Measurements from ENCODE around the gene RFTN1. TPM values are rescaled to one million over a fixed set of nuclear protein-coding genes. Genes with fewer than 3 reads are reported as not detected.

The RFTN1 gene
- total and polyA plus RNA-seq, 2 donors (not counting 3 experiments of a cell fraction or from before 2014, with no cell fraction given), result 40.3 to 43.3 TPM

DNA sequence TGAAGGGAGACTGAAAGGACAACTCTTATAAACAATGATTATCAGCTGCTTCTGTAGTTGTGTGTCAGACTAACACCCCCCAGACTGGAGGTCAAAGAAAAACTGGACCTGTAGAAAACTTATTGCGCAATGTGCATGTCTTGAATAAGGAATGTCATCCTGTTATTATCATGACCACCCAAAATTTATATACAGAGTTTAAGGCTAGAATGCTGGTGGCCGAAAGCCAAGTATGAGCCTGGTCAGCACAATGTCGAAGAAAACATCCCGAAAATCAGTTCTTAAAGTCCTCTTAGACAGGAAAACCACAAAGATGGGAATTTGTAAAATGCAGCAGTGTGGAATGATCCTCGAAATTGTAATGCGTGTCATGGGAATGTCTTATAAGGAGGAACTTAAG lies 29.3 kb downstream of the RFTN1 start:
- Histone ChIP-seq H2AFZ (ENCODE audit: low read depth, low read length) (no peak overlapping the region), H3K36me3 (ENCODE audit: control insufficient read depth in 2 of 2, extremely low read depth in 1 of 2, insufficient read depth in 2 of 2, low read length in 2 of 2) (peaks cover 0 to 3% of the 10 kb centered on the region in 2 experiments), H3K4me2 (ENCODE audit: insufficient read depth, low read length) (peak overlapping the region; percentile 47), H3K9me1 (replicated peaks; ENCODE audit: control insufficient read depth, extremely low read depth, insufficient read depth, low read length) (no peaks in the 10 kb centered on the region), H3K4me3 (replicated peaks in 1 of 3; ENCODE audit: insufficient read depth in 1 of 3, low read depth in 1 of 3, low read length in 3 of 3) (no peak overlapping the region), H3K4me1 (ENCODE audit: control insufficient read depth, extremely low read depth, insufficient read depth, low read length) (peaks cover 59% of the 10 kb centered on the region), H3K9me3 (replicated peaks; ENCODE audit: control insufficient read depth, insufficient read depth, low read length) (no peaks in the 10 kb centered on the region), H3K27ac (ENCODE audit: insufficient read depth, low read depth, low read length) (peak overlapping the region; percentile 87), H3K9ac (replicated peaks; ENCODE audit: extremely low read depth, insufficient read depth, low read length) (peak overlapping the region; percentile 58), H3K27me3 (ENCODE audit: control insufficient read depth in 2 of 2, insufficient read depth in 2 of 2, low read length in 2 of 2) (no peaks in the 10 kb centered on the region), H4K20me1 (replicated peaks; ENCODE audit: control insufficient read depth, extremely low read depth, insufficient read depth, low read length) (no peaks in the 10 kb centered on the region), H3K79me2 (ENCODE audit: control insufficient read depth, insufficient read depth, low read length) (peaks cover 13% of the 10 kb centered on the region)
- intact Hi-C loops (cut with micrococcal nuclease) (loop anchor here (1.0 to 5.0 kb wide), 4 partner anchors 11 to 847 kb away; no protein-coding TSS in a partner anchor), dilution Hi-C loops (cut with MboI; ENCODE audit: extremely low pct_ligation_motif_present, low sequenced_read_pairs) (no loop called here)
- FAIRE-seq, result peak; percentile 85
- TF ChIP-seq FOS (IDR thresholded peaks at IDR 0.05; ENCODE audit: borderline replicate concordance, insufficient read depth, low read length) (peak; percentile 10), MYC (IDR thresholded peaks at IDR 0.05; ENCODE audit: low read depth, low read length) (no peak), POLR2AphosphoS5 (IDR thresholded peaks at IDR 0.05; ENCODE audit: insufficient read depth, low read depth, low read length) (no peak), GATA2 (IDR thresholded peaks at IDR 0.05; ENCODE audit: insufficient read depth, insufficient read length, low read depth, low read length) (peak; percentile 32), POLR2A (IDR thresholded peaks at IDR 0.05; ENCODE audit: low read depth, low read length) (no peak), JUN (IDR thresholded peaks at IDR 0.05; ENCODE audit: borderline replicate concordance, insufficient read depth, insufficient read length, low read depth) (peak; percentile 38), EZH2 (IDR thresholded peaks at IDR 0.05; ENCODE audit: borderline replicate concordance, low read depth, low read length, severe bottlenecking) (no peak)
- TF ChIP-seq, protein P1, sequence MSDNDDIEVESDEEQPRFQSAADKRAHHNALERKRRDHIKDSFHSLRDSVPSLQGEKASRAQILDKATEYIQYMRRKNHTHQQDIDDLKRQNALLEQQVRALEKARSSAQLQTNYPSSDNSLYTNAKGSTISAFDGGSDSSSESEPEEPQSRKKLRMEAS (IDR thresholded peaks at IDR 0.05; ENCODE audit: insufficient read depth, insufficient read length), result no peak
- TF ChIP-seq, protein P2, sequence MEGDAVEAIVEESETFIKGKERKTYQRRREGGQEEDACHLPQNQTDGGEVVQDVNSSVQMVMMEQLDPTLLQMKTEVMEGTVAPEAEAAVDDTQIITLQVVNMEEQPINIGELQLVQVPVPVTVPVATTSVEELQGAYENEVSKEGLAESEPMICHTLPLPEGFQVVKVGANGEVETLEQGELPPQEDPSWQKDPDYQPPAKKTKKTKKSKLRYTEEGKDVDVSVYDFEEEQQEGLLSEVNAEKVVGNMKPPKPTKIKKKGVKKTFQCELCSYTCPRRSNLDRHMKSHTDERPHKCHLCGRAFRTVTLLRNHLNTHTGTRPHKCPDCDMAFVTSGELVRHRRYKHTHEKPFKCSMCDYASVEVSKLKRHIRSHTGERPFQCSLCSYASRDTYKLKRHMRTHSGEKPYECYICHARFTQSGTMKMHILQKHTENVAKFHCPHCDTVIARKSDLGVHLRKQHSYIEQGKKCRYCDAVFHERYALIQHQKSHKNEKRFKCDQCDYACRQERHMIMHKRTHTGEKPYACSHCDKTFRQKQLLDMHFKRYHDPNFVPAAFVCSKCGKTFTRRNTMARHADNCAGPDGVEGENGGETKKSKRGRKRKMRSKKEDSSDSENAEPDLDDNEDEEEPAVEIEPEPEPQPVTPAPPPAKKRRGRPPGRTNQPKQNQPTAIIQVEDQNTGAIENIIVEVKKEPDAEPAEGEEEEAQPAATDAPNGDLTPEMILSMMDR (IDR thresholded peaks at IDR 0.05; ENCODE audit: extremely low read depth in 1 of 2, insufficient read depth in 1 of 2, low read depth in 1 of 2, low read length in 2 of 2), result no peak
- POLR2A ChIA-PET, result interaction anchor here (0.6 to 1.1 kb wide), 2 partner anchors 11 to 16 kb away, joined by 5 to 6 read pairs; no protein-coding TSS in a partner anchor
- BruUV-seq (replicated peaks), result no TSS peak
- peak; percentile 91 for DNase-seq (ENCODE audit: low read depth, low spot score)
- CTCF ChIA-PET, result interaction anchor here (0.9 to 3.6 kb wide), 5 partner anchors 10 to 194 kb away, joined by 3 to 14 read pairs (median 7); partner anchors contain the start of gene RFTN1
